ENCODE results near the gene COL4A1. TPM values are rescaled to one million over a fixed set of nuclear protein-coding genes. Genes with fewer than 3 reads are reported as not detected.

Gene COL4A1
- total RNA-seq, 1 experiment from 2014 or later, result 0.12 TPM

- intact Hi-C loops (cut with micrococcal nuclease; ENCODE audit: unreplicated experiment), result no loop called here
- CTCF ChIA-PET, result no interaction called here
- H3K4me3 Mint-ChIP-seq (ENCODE audit: low read depth, unreplicated experiment), result no peak overlapping the region
Observed at GRCh38 chr13:110343241-110343865, 36.4 kb upstream of the COL4A1 start.

GRCh38 chr13:110342474-110342873, 35.5 kb upstream of the COL4A1 start:
- no peaks in the 10 kb centered on the region for H3K9me3 Mint-ChIP-seq (ENCODE audit: low read depth, unreplicated experiment)
- H3K4me3 Mint-ChIP-seq (ENCODE audit: low read depth, unreplicated experiment), result no peak overlapping the region
- H3K27me3 Mint-ChIP-seq (ENCODE audit: unreplicated experiment), result no peaks in the 10 kb centered on the region
- H3K4me1 Mint-ChIP-seq (ENCODE audit: low read depth, unreplicated experiment), result peaks cover 5% of the 10 kb centered on the region
- no peak overlapping the region for H3K27ac Mint-ChIP-seq (ENCODE audit: unreplicated experiment)
- no peak for TF ChIP-seq CTCF (IDR thresholded peaks at IDR 0.05; ENCODE audit: unreplicated experiment)
- intact Hi-C loops (cut with micrococcal nuclease; ENCODE audit: unreplicated experiment), result no loop called here
- DNase-seq, result no peak
- H3K36me3 Mint-ChIP-seq (ENCODE audit: insufficient read depth, unreplicated experiment), result peaks cover 4% of the 10 kb centered on the region
- CTCF ChIA-PET, result no interaction called here
- BruUV-seq (replicated peaks), result no TSS peak

More at GRCh38 chr13:110343241-110343865, 36.4 kb upstream of the COL4A1 start:
- Mint-ChIP-seq H3K27ac (ENCODE audit: unreplicated experiment) (no peak overlapping the region), H3K9me3 (ENCODE audit: low read depth, unreplicated experiment) (no peaks in the 10 kb centered on the region), H3K36me3 (ENCODE audit: insufficient read depth, unreplicated experiment) (peaks cover 6% of the 10 kb centered on the region), H3K27me3 (ENCODE audit: unreplicated experiment) (no peaks in the 10 kb centered on the region), H3K4me1 (ENCODE audit: low read depth, unreplicated experiment) (peaks cover 12% of the 10 kb centered on the region)
- BruUV-seq (replicated peaks), result no TSS peak
- no peak for DNase-seq
- TF ChIP-seq CTCF (IDR thresholded peaks at IDR 0.05; ENCODE audit: unreplicated experiment), result no peak

- intact Hi-C loops (cut with micrococcal nuclease; ENCODE audit: unreplicated experiment), result no loop called here
- DNase-seq, result no peak
- no TSS peak for BruUV-seq (replicated peaks)
- Mint-ChIP-seq H3K9me3 (ENCODE audit: low read depth, unreplicated experiment) (no peaks in the 10 kb centered on the region), H3K27ac (ENCODE audit: unreplicated experiment) (no peak overlapping the region), H3K36me3 (ENCODE audit: insufficient read depth, unreplicated experiment) (no peaks in the 10 kb centered on the region), H3K4me1 (ENCODE audit: low read depth, unreplicated experiment) (no peaks in the 10 kb centered on the region), H3K27me3 (ENCODE audit: unreplicated experiment) (no peaks in the 10 kb centered on the region), H3K4me3 (ENCODE audit: low read depth, unreplicated experiment) (no peak overlapping the region)
- CTCF ChIA-PET, result no interaction called here
- TF ChIP-seq CTCF (IDR thresholded peaks at IDR 0.05; ENCODE audit: unreplicated experiment), result no peak
Observed at GRCh38 chr13:110341445-110342244, 34.7 kb upstream of the COL4A1 start.

GRCh38 chr13:110340812-110341444, 34.0 kb upstream of the COL4A1 start:
- no peaks in the 10 kb centered on the region for H3K9me3 Mint-ChIP-seq (ENCODE audit: low read depth, unreplicated experiment)
- intact Hi-C loops (cut with micrococcal nuclease; ENCODE audit: unreplicated experiment), result no loop called here
- H3K27ac Mint-ChIP-seq (ENCODE audit: unreplicated experiment), result no peak overlapping the region
- no peak for TF ChIP-seq CTCF (IDR thresholded peaks at IDR 0.05; ENCODE audit: unreplicated experiment)
- no peaks in the 10 kb centered on the region for H3K36me3 Mint-ChIP-seq (ENCODE audit: insufficient read depth, unreplicated experiment)
- no peaks in the 10 kb centered on the region for H3K27me3 Mint-ChIP-seq (ENCODE audit: unreplicated experiment)
- CTCF ChIA-PET, result no interaction called here
- H3K4me1 Mint-ChIP-seq (ENCODE audit: low read depth, unreplicated experiment), result no peaks in the 10 kb centered on the region
- DNase-seq, result no peak
- BruUV-seq (replicated peaks), result no TSS peak
- H3K4me3 Mint-ChIP-seq (ENCODE audit: low read depth, unreplicated experiment), result no peak overlapping the region

Measured in Calu3 (cell line).